GM19025 (cell line): ENCODE results near the gene GABBR2.

Experiments
- ATAC-seq: cut with Tn5 transposase; IDR thresholded peaks from one replicate; pipeline ENCODE4 v1.9.1; 2021; ENCODE audit warnings: mild to moderate bottlenecking, low read depth, moderate library complexity; ENCODE audit not compliant: unreplicated experiment

GABBR2 gene

DNA sequence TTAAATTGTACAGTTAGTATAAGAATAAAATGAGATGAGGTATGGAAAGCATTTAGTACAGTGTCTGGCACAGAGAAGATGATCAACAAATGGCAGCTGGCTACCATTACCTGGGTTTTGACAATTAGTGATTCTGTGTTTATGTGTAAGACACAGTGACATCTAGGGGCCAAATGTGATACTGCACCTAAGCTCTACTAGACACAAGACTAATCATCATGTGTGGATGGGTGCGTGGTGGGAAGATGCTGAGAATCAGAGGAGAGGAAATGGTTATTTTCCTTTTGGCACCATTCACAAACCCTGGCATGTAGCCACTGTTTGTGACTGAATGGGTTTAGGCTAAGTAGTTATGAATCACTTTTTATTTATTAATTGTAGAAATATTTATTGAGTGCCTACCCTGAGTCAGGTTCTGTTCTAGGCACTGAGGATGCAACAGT, 343.5 kb downstream of the GABBR2 start:
- ATAC-seq: no peak

GRCh38 chr9:98364086-98364485, 344.6 kb downstream of the GABBR2 start:
- ATAC-seq: no peak

DNA sequence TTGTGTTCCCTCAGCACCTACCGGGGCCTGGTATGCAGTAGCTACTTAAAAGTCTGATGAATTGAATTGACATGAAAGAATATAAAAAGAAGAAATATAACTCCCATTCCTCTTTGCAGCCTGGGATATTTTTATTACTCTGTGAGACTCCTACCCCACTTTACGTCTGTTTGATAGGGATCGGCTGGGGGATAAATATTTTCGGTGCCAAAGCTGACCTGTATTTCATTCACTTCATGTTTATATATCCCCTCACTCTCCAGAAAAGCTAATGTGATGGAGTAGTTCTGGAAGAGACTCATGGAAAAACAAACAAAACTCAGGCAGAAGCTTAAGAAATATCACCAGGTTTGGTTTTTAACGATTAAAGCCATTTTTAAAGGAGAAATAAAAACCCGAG, 345.1 kb downstream of the GABBR2 start:
- ATAC-seq: no peak

GRCh38 chr9:98362624-98363252, 346.0 kb downstream of the GABBR2 start:
- no peak for ATAC-seq

- no peak for ATAC-seq
Observed at GRCh38 chr9:98361645-98362044, 347.1 kb downstream of the GABBR2 start.

DNA sequence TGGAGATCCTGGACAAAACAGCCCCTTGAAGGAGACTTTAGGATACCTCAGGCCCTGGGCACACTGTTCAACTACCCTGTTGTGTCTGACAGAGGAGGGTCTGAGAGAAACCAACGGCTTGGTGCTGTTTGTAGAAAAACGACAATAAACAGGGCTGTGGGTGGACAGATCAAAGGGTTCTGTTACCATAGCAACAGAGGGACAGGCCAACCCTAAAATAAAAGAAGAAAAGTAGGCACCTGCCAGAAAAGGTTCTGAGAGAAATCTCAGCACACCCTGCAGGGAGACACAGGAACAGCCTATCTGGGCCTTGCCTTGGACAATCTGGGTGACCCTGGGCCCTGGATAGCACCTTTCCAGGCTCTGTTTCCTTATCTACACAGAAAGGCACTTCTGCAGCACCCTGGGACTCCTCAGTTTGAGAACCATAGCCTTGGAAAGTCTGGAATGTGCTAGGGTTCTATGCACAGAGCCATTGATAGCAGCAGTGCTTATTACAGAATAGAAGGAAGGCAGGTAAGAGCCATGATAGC, 348.5 kb downstream of the GABBR2 start:
- no peak for ATAC-seq

DNA sequence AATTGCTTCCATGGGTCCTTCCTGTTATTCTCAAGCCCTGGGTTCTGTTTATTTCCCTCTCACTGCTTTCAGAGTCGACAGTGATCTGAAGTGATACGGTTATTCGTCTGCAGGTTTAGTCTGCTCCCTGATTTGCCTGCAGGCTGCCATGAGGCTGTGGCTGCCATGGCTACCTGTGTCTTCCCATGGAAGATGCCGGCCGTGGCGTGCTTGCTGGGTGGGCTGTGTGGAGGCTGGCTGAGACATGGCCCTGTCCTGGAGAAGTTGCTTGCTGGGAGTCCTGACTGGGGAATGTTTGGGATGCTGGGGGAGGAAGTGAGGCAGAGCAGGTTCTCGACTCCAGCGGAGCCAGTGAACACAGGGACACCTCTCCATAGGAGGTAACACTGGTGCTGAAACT, 349.2 kb downstream of the GABBR2 start:
- ATAC-seq: no peak

GRCh38 chr9:98357921-98358535, 350.7 kb downstream of the GABBR2 start:
- no peak for ATAC-seq

DNA sequence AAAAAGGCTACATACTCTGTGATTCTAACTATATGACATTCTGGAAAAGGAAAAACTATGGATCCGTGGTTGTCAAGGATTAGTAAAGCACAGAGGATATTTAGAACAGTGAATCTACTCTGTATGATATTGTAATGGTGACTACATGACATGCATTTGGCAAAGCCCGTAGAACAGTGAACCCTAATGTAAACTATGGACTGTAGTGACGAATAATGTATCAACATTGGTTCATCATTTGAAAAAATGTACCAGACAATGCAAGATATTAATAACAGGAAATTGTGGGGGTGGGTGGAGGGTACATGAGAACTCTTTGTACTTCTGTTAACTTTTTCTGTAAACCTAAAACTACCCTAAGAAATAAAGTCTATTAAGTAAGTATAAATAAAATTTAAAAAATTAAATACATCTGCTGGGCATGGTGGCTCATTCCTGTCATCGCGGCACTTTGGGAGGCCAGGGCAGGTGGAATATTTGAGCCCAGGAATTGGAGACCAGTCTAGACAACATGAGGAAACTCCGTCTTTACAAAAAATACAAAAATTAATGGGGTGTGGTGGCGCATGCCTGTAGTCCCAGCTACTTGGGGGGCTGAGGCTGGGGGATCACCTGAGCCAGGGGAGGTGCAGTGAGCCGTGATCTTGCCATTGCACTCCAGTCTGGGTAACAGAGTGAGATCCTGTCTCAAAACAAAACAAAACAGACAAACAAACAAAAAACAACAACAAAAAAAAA, 351.6 kb downstream of the GABBR2 start:
- ATAC-seq: no peak

- no peak for ATAC-seq
Observed at GRCh38 chr9:98356326-98356725, 352.4 kb downstream of the GABBR2 start.

GRCh38 chr9:98351370-98351769, 357.4 kb downstream of the GABBR2 start:
- ATAC-seq: no peak

DNA sequence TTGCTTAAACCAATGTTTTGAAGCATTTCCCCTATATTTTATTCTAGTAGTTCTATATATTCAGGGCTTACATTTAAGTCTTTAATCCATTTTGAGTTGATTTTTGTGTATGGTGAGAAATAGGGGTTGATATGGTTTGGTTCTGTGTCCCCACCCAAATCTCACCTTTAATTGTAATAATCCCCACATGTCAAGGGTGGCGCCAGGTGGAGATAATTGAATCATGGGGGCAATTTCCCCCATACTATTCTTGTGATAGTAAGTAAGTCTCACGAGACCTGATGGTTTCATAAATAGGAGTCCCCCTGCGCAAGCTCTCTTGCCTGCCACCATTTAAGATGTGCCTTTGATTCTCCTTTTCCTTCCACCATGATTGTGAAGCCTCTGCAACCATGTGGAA, 361.1 kb downstream of the GABBR2 start:
- no peak for ATAC-seq

GRCh38 chr9:98345011-98345410, 363.7 kb downstream of the GABBR2 start:
- ATAC-seq: no peak

GRCh38 chr9:98344581-98344980, 364.2 kb downstream of the GABBR2 start:
- ATAC-seq: no peak

DNA sequence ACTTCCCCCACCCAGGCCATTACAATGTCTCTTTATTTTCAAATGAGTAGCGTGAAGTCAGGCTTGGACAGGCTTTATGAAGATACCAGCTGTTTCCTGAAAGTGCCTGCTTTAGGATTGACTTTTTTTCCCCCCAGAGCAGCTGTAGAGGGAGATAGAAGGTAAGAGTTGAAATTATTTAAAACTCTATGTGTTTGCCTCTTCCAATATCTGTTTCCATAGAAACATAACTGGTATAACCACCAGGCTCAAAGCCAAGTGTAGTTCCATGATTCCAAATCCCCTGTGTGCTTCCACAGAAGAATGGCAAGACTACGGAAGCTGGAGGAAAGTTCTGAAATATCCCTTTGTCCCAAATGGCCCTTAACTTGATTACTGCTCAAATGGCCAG, 365.9 kb downstream of the GABBR2 start:
- ATAC-seq: no peak

- no peak for ATAC-seq
Observed at GRCh38 chr9:98342098-98342819, 366.5 kb downstream of the GABBR2 start.

- ATAC-seq: no peak
Observed at GRCh38 chr9:98341157-98342097, 367.3 kb downstream of the GABBR2 start.

DNA sequence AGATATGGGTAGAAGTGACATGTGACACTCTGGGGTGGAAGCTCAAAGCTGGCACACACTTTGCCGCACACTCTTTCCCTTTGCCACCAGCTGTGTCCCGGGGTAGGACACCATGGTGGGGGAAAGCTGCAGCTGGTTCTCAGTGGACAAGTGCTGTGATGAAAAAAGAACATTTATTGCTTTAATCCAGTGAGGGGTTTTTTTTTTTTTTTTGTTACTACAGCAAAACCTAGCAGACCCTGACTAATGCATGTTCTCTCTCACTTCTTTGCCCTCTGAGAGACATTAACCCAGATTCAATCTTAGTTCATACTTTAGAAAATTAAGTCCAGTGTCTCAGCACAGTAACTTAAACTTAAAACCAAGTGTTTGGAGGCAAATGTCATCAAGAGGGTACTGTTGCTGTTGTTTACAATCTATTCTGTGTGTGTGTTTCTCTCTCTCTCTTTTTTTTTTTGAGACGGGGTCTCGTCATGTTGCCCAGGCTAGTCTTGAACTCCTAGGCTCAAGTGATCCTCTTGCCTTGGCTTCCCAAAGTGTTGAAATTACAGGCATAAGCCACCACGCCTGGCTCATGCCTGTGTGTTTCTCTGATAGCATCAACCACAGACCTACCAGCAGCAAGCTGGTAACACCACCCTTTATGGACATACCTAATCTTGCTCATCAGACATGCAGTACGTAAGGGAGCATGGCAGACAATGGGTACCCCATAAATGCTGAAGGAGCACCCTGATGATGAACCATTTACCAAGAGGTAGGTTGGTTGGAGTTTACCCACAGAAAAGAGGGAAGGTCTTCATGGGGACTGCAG, 368.5 kb downstream of the GABBR2 start:
- no peak for ATAC-seq

- ATAC-seq: no peak
Observed at GRCh38 chr9:98335661-98336060, 373.1 kb downstream of the GABBR2 start.
